HEK293 (cell line): ENCODE results near the gene NCEH1.

Source experiments
- BCL11A ChIP-seq: fragments of 450-650 bp; formaldehyde crosslinking; IDR thresholded peaks from 2 replicates; pipeline ENCODE4 v1.5.1; 2016; ENCODE audit warnings: low read depth, missing biosample characterization, missing genetic modification characterization
- GLIS1 ChIP-seq: fragments of 450-650 bp; formaldehyde crosslinking; IDR thresholded peaks from 2 replicates; pipeline ENCODE4 v1.5.1; 2016; ENCODE audit warnings: missing biosample characterization, missing genetic modification characterization
- PATZ1 ChIP-seq: fragments of 450-650 bp; formaldehyde crosslinking; IDR thresholded peaks from 2 replicates; pipeline ENCODE4 v1.5.1; 2016; ENCODE audit warnings: missing biosample characterization, missing genetic modification characterization
- ZBTB49 ChIP-seq: fragments of 450-650 bp; formaldehyde crosslinking; IDR thresholded peaks from 2 replicates; pipeline ENCODE4 v1.5.1; 2016; ENCODE audit warnings: missing biosample characterization, missing genetic modification characterization, low read depth
- ZEB2 ChIP-seq: fragments of 450-650 bp; formaldehyde crosslinking; IDR thresholded peaks from 2 replicates; pipeline ENCODE4 v1.5.1; 2016; ENCODE audit warnings: missing biosample characterization, missing genetic modification characterization
- ZNF184 ChIP-seq: fragments of 450-650 bp; IDR thresholded peaks from 2 replicates; pipeline ENCODE4 v1.5.1; 2018; ENCODE audit warnings: missing biosample characterization, mild to moderate bottlenecking, missing genetic modification characterization
- ZNF274 ChIP-seq, 2 experiments: fragments of 200-500 bp in 1 of 2; fragments of 450-650 bp in 1 of 2; sonication (Bioruptor generic) in 1 of 2; formaldehyde crosslinking in 1 of 2; IDR thresholded peaks; 2 replicates each; pipeline versions ENCODE4 v1.5.1 to v1.6.1; 2014 to 2016; ENCODE audit warnings: borderline replicate concordance in 1 of 2, inconsistent platforms in 1 of 2, low read length in 1 of 2, missing biosample characterization in 1 of 2, missing genetic modification characterization in 1 of 2
- ZNF610 ChIP-seq: fragments of 450-650 bp; formaldehyde crosslinking; IDR thresholded peaks from 2 replicates; pipeline ENCODE4 v1.5.1; 2016; ENCODE audit warnings: missing biosample characterization, missing genetic modification characterization, borderline replicate concordance
- TF ChIP-seq, protein P1 (sequence below): sonication (generic); formaldehyde crosslinking; IDR thresholded peaks from 2 replicates; pipeline ENCODE4 v1.8.1; 2022; ENCODE audit warnings: mild to moderate bottlenecking, moderate library complexity, missing genetic modification reagents
- TF ChIP-seq, protein P2 (sequence below): fragments of 450-650 bp; formaldehyde crosslinking; IDR thresholded peaks from 2 replicates; pipeline ENCODE4 v1.5.1; 2016; ENCODE audit warnings: missing biosample characterization, missing genetic modification characterization
- TF ChIP-seq, protein P3 (sequence below): fragments of 450-650 bp; formaldehyde crosslinking; IDR thresholded peaks from 2 replicates; pipeline ENCODE4 v1.5.1; 2017; ENCODE audit warnings: missing biosample characterization, missing genetic modification characterization

GRCh38 chr3:172699031-172699430 lies 11.8 kb downstream of the NCEH1 start:
- no peak for TF ChIP-seq PATZ1
- TF ChIP-seq ZEB2 = no peak
- TF ChIP-seq, protein P1, sequence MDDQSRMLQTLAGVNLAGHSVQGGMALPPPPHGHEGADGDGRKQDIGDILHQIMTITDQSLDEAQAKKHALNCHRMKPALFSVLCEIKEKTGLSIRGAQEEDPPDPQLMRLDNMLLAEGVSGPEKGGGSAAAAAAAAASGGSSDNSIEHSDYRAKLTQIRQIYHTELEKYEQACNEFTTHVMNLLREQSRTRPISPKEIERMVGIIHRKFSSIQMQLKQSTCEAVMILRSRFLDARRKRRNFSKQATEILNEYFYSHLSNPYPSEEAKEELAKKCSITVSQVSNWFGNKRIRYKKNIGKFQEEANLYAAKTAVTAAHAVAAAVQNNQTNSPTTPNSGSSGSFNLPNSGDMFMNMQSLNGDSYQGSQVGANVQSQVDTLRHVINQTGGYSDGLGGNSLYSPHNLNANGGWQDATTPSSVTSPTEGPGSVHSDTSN (CRISPR knock-in tag) = no peak
- TF ChIP-seq, protein P2, sequence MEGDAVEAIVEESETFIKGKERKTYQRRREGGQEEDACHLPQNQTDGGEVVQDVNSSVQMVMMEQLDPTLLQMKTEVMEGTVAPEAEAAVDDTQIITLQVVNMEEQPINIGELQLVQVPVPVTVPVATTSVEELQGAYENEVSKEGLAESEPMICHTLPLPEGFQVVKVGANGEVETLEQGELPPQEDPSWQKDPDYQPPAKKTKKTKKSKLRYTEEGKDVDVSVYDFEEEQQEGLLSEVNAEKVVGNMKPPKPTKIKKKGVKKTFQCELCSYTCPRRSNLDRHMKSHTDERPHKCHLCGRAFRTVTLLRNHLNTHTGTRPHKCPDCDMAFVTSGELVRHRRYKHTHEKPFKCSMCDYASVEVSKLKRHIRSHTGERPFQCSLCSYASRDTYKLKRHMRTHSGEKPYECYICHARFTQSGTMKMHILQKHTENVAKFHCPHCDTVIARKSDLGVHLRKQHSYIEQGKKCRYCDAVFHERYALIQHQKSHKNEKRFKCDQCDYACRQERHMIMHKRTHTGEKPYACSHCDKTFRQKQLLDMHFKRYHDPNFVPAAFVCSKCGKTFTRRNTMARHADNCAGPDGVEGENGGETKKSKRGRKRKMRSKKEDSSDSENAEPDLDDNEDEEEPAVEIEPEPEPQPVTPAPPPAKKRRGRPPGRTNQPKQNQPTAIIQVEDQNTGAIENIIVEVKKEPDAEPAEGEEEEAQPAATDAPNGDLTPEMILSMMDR (tag by site-specific recombination) = no peak
- no peak for TF ChIP-seq ZNF274 (IDR thresholded peaks at IDR 0.05; ENCODE audit: low read length)
- TF ChIP-seq ZNF274 (tag by site-specific recombination; IDR thresholded peaks at IDR 0.05; ENCODE audit: borderline replicate concordance) = no peak
- TF ChIP-seq ZBTB49 (tag by site-specific recombination) = no peak
- TF ChIP-seq, protein P3, sequence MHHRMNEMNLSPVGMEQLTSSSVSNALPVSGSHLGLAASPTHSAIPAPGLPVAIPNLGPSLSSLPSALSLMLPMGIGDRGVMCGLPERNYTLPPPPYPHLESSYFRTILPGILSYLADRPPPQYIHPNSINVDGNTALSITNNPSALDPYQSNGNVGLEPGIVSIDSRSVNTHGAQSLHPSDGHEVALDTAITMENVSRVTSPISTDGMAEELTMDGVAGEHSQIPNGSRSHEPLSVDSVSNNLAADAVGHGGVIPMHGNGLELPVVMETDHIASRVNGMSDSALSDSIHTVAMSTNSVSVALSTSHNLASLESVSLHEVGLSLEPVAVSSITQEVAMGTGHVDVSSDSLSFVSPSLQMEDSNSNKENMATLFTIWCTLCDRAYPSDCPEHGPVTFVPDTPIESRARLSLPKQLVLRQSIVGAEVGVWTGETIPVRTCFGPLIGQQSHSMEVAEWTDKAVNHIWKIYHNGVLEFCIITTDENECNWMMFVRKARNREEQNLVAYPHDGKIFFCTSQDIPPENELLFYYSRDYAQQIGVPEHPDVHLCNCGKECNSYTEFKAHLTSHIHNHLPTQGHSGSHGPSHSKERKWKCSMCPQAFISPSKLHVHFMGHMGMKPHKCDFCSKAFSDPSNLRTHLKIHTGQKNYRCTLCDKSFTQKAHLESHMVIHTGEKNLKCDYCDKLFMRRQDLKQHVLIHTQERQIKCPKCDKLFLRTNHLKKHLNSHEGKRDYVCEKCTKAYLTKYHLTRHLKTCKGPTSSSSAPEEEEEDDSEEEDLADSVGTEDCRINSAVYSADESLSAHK = no peak
- TF ChIP-seq BCL11A (tag by site-specific recombination) = no peak
- no peak for TF ChIP-seq ZNF184
- no peak for TF ChIP-seq GLIS1
- no peak for TF ChIP-seq ZNF610 (tag by site-specific recombination)
